ENCODE results near the gene ITSN1.

Gene ITSN1

DNA sequence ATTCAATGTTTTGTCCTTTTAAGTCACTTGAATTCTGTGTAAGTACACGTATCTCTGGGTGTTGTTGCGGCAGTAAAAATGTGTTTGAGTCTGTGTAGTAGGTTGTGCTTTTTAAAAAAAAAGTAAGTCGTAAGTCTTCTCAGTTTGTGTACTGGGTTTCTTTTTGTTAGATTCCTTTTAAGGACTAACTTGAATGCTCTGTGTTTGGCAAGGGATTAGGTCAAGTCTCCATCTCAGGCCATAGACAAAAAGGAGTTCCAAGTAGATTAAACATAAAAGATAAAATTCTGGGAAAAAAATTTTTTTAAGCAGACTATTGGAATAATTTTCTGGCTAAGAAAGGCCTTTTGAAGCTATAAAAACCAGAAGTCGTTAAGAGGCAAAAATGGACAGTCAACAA is 160.2 kb downstream of the ITSN1 start:
- no peak for TF ChIP-seq REST (IDR thresholded peaks at IDR 0.05; ENCODE audit: insufficient read depth in 1 of 2, low read depth in 2 of 2, low read length in 2 of 2)

DNA sequence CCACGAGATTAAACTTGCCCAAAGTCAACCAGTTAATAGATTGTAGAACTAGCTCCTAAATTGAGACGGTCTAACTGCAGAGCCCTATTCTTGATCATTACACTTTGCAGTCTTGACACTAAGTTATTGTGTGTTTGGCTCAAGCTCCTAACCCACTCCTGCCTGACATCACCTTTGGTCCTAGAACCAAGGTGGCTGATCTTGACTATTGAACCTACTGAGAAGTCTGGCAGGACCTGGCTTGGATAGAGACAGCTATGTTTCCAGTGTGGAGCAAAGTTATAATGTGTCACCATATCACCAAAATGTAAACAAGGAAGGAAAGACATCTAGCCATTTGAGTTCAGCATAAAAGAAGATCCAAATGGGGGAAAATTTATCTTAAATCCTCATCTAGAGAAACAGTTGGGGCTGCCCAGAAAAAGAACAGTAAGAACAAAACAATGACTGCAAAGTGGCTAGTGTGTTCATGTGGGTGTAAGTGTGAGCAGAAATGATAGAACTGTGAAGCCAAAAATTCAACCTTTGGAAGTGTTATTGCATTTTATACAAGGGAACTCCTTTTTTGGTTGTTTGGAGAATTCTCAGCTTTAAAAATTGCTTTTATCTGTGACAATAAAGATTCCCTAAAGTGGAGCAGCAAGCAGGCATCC is 166.5 kb downstream of the ITSN1 start:
- TF ChIP-seq REST (IDR thresholded peaks at IDR 0.05; ENCODE audit: insufficient read depth in 1 of 2, low read depth in 2 of 2, low read length in 2 of 2) (no peak), POLR2AphosphoS5 (IDR thresholded peaks at IDR 0.05; ENCODE audit: low read depth, low read length) (no peak), TAF1 (IDR thresholded peaks at IDR 0.05; ENCODE audit: borderline replicate concordance, insufficient read depth, low read length) (no peak), SIN3A (IDR thresholded peaks at IDR 0.05; ENCODE audit: borderline replicate concordance, insufficient read depth, low read length) (no peak), FOXP2 (optimal IDR thresholded peaks at IDR 0.05; ENCODE audit: borderline replicate concordance, extremely low read depth, extremely low read length, insufficient read depth) (no peak)

- no peak for TF ChIP-seq SIN3A (IDR thresholded peaks at IDR 0.05; ENCODE audit: borderline replicate concordance, insufficient read depth, low read length)
- no peak for TF ChIP-seq POLR2AphosphoS5 (IDR thresholded peaks at IDR 0.05; ENCODE audit: low read depth, low read length)
- no peak for TF ChIP-seq TAF1 (IDR thresholded peaks at IDR 0.05; ENCODE audit: borderline replicate concordance, insufficient read depth, low read length)
- no peak for TF ChIP-seq FOXP2 (optimal IDR thresholded peaks at IDR 0.05; ENCODE audit: borderline replicate concordance, extremely low read depth, extremely low read length, insufficient read depth)
- TF ChIP-seq REST (IDR thresholded peaks at IDR 0.05; ENCODE audit: insufficient read depth in 1 of 2, low read depth in 2 of 2, low read length in 2 of 2): no peak
These were observed 168.5 kb downstream of the ITSN1 start for GRCh38 chr21:33810766-33811165.

DNA sequence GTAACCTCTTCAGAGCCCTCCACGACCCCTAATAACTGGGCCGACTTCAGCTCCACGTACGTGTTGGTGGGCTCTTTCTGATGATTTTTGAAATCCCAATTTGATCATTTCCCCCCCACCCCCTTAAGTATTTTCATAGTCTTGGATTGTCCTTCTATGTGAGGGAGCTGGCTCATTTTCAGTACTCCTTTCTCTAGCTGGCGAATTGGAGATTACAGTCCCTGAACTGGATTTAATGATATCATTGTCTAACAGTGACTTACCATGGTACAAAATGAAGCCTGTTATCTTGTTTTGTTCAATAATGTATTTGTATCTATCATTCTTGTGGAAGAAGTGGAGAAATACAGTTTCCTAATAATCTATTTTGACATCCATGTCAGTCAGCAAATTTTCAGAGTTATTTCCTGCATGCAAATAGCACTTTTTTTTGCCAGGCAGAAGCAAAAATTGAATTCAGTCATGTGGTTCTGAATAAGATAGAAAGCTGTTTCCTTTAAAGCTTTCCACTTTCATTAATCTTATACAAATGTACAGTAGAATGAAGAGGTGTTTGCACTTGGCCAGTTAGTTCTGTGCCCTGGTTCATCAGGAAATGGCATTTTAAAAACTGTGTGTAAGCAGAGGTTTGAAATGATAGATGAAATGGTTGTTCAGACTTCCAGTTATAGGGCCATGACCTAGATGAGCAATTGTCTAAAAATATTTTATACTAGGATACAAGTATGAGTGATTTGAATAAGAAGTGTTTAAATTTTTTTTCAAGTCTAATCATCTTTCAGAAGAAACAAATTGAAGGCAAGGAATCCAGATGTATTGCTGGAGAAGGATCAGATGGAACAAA is 169.1 kb downstream of the ITSN1 start:
- TF ChIP-seq FOXP2 (optimal IDR thresholded peaks at IDR 0.05; ENCODE audit: borderline replicate concordance, extremely low read depth, extremely low read length, insufficient read depth) (no peak), POLR2AphosphoS5 (IDR thresholded peaks at IDR 0.05; ENCODE audit: low read depth, low read length) (no peak), TAF1 (IDR thresholded peaks at IDR 0.05; ENCODE audit: borderline replicate concordance, insufficient read depth, low read length) (no peak), SIN3A (IDR thresholded peaks at IDR 0.05; ENCODE audit: borderline replicate concordance, insufficient read depth, low read length) (no peak), REST (IDR thresholded peaks at IDR 0.05; ENCODE audit: insufficient read depth in 1 of 2, low read depth in 2 of 2, low read length in 2 of 2) (no peak)

Data from PFSK-1 (cell line).